ENCODE measurements around the gene EIF4H. TPM values are rescaled to one million over a fixed set of nuclear protein-coding genes. Genes with fewer than 3 reads are reported as not detected.
"Not testable (repeated sequence)": the region's sequence is repeated elsewhere in the genome, so short reads cannot be mapped to it uniquely, and the experiment has no call there.

EIF4H gene
- polyA plus RNA-seq, 1 donor from 2014 or later, result 197 TPM

- H3K27me3 Mint-ChIP-seq, result no peaks in the 10 kb centered on the region
- no peaks in the 10 kb centered on the region for H3K9me3 Mint-ChIP-seq
- H3K27ac Mint-ChIP-seq, result no peak overlapping the region
- H3K4me3 Mint-ChIP-seq, result no peak overlapping the region
- H3K36me3 Mint-ChIP-seq, result no peaks in the 10 kb centered on the region
- H3K4me1 Mint-ChIP-seq, result no peaks in the 10 kb centered on the region
Measured at GRCh38 chr7:74157605-74158004, 16.6 kb upstream of the EIF4H start.

- Mint-ChIP-seq H3K27me3 (no peaks in the 10 kb centered on the region), H3K9me3 (no peaks in the 10 kb centered on the region), H3K4me1 (peaks cover 0 to 2% (median 0%) of the 10 kb centered on the region in 3 donors), H3K27ac (no peak overlapping the region), H3K4me3 (no peak overlapping the region), H3K36me3 (peaks cover 2% of the 10 kb centered on the region)
Measured at GRCh38 chr7:74164985-74165456, 9.1 kb upstream of the EIF4H start.

- Mint-ChIP-seq H3K4me3 (no peak overlapping the region), H3K27ac (no peak overlapping the region), H3K36me3 (peaks cover 2% of the 10 kb centered on the region), H3K4me1 (peaks cover 0 to 2% (median 0%) of the 10 kb centered on the region in 3 donors), H3K9me3 (no peaks in the 10 kb centered on the region), H3K27me3 (no peaks in the 10 kb centered on the region)
Measured at GRCh38 chr7:74165867-74166593, 8.1 kb upstream of the EIF4H start.

- not testable (repeated sequence) for H3K36me3 Mint-ChIP-seq, H3K9me3 Mint-ChIP-seq, H3K4me3 Mint-ChIP-seq, H3K4me1 Mint-ChIP-seq, H3K27ac Mint-ChIP-seq, H3K27me3 Mint-ChIP-seq
Measured at GRCh38 chr7:74167324-74167723, 6.8 kb upstream of the EIF4H start.

- H3K27ac Mint-ChIP-seq, result peak overlapping the region; percentile 88 to 99 (median 97)
- peaks cover 18 to 35% (median 33%) of the 10 kb centered on the region in 3 donors for H3K4me1 Mint-ChIP-seq
- no peaks in the 10 kb centered on the region for H3K27me3 Mint-ChIP-seq
- no peaks in the 10 kb centered on the region for H3K36me3 Mint-ChIP-seq
- H3K9me3 Mint-ChIP-seq, result no peaks in the 10 kb centered on the region
- H3K4me3 Mint-ChIP-seq, result peak overlapping the region; percentile 87 to 99 (median 96)
Measured at GRCh38 chr7:74173074-74173473, 1.1 kb upstream of the EIF4H start.

GRCh38 chr7:74173491-74173865 is 678 bp upstream of the EIF4H start:
- Mint-ChIP-seq H3K27me3 (no peaks in the 10 kb centered on the region), H3K27ac (peak overlapping the region; percentile 88 to 99 (median 97)), H3K4me1 (peaks cover 19 to 36% (median 34%) of the 10 kb centered on the region in 3 donors), H3K4me3 (peak overlapping the region; percentile 87 to 99 (median 96)), H3K36me3 (no peaks in the 10 kb centered on the region), H3K9me3 (no peaks in the 10 kb centered on the region)

GRCh38 chr7:74174606-74175082 is 488 bp downstream of the EIF4H start:
- H3K36me3 Mint-ChIP-seq, result peaks cover 1% of the 10 kb centered on the region
- H3K4me1 Mint-ChIP-seq, result peaks cover 26 to 43% (median 41%) of the 10 kb centered on the region in 3 donors
- peak overlapping the region; percentile 87 to 99 (median 94) for H3K4me3 Mint-ChIP-seq
- H3K27ac Mint-ChIP-seq, result peak overlapping the region; percentile 93 to 99 (median 97)
- H3K9me3 Mint-ChIP-seq, result no peaks in the 10 kb centered on the region
- no peaks in the 10 kb centered on the region for H3K27me3 Mint-ChIP-seq

GRCh38 chr7:74175340-74175739 is 1.2 kb downstream of the EIF4H start:
- Mint-ChIP-seq H3K4me3 (peak overlapping the region; percentile 87 to 99 (median 94)), H3K36me3 (peaks cover 1% of the 10 kb centered on the region), H3K4me1 (peaks cover 27 to 46% (median 42%) of the 10 kb centered on the region in 3 donors), H3K27ac (peak overlapping the region; percentile 73 to 99 (median 97)), H3K9me3 (no peaks in the 10 kb centered on the region), H3K27me3 (no peaks in the 10 kb centered on the region)

- H3K36me3 Mint-ChIP-seq, result peaks cover 5% of the 10 kb centered on the region
- H3K9me3 Mint-ChIP-seq, result no peaks in the 10 kb centered on the region
- H3K27ac Mint-ChIP-seq, result peak overlapping the region in 1 of 3 donors; percentile 99
- no peaks in the 10 kb centered on the region for H3K27me3 Mint-ChIP-seq
- peaks cover 35 to 53% (median 52%) of the 10 kb centered on the region in 3 donors for H3K4me1 Mint-ChIP-seq
- H3K4me3 Mint-ChIP-seq, result peak overlapping the region in 3 of 4 donors; percentile 38 to 99 (median 92)
Measured at GRCh38 chr7:74176555-74176954, 2.4 kb downstream of the EIF4H start.

- peak overlapping the region in 1 of 3 donors; percentile 94 for H3K27ac Mint-ChIP-seq
- peaks cover 52 to 65% (median 59%) of the 10 kb centered on the region in 3 donors for H3K4me1 Mint-ChIP-seq
- peak overlapping the region in 3 of 4 donors; percentile 39 to 77 (median 66) for H3K4me3 Mint-ChIP-seq
- no peaks in the 10 kb centered on the region for H3K9me3 Mint-ChIP-seq
- H3K27me3 Mint-ChIP-seq, result no peaks in the 10 kb centered on the region
- peaks cover 5% of the 10 kb centered on the region for H3K36me3 Mint-ChIP-seq
Measured at GRCh38 chr7:74178632-74179031, 4.5 kb downstream of the EIF4H start.

GRCh38 chr7:74179935-74180604 is 5.9 kb downstream of the EIF4H start:
- Mint-ChIP-seq H3K9me3 (no peaks in the 10 kb centered on the region), H3K27me3 (no peaks in the 10 kb centered on the region), H3K4me3 (peak overlapping the region in 1 of 4 donors; percentile 19), H3K27ac (peak overlapping the region in 1 of 3 donors; percentile 31), H3K4me1 (peaks cover 63 to 73% (median 69%) of the 10 kb centered on the region in 3 donors), H3K36me3 (peaks cover 5% of the 10 kb centered on the region)

- H3K27ac Mint-ChIP-seq, result peak overlapping the region in 2 of 3 donors; percentile 0 to 92
- no peaks in the 10 kb centered on the region for H3K9me3 Mint-ChIP-seq
- peak overlapping the region in 2 of 4 donors; percentile 3 to 43 for H3K4me3 Mint-ChIP-seq
- H3K36me3 Mint-ChIP-seq, result peaks cover 5% of the 10 kb centered on the region
- H3K27me3 Mint-ChIP-seq, result no peaks in the 10 kb centered on the region
- H3K4me1 Mint-ChIP-seq, result peaks cover 64 to 68% (median 67%) of the 10 kb centered on the region in 3 donors
Measured at GRCh38 chr7:74180866-74181265, 6.7 kb downstream of the EIF4H start.

GRCh38 chr7:74181821-74182220 is 7.7 kb downstream of the EIF4H start:
- Mint-ChIP-seq H3K4me1 (peaks cover 65 to 67% (median 65%) of the 10 kb centered on the region in 3 donors), H3K27ac (peak overlapping the region in 2 of 3 donors; percentile 19 to 31), H3K27me3 (no peaks in the 10 kb centered on the region), H3K4me3 (peak overlapping the region in 1 of 4 donors; percentile 42), H3K36me3 (peaks cover 5% of the 10 kb centered on the region), H3K9me3 (no peaks in the 10 kb centered on the region)

GRCh38 chr7:74182453-74183090 is 8.4 kb downstream of the EIF4H start:
- H3K27me3 Mint-ChIP-seq, result no peaks in the 10 kb centered on the region

GRCh38 chr7:74183142-74183541 is 9.0 kb downstream of the EIF4H start:
- H3K27ac Mint-ChIP-seq, result peak overlapping the region; percentile 27 to 76 (median 67)
- peaks cover 5% of the 10 kb centered on the region for H3K36me3 Mint-ChIP-seq
- no peaks in the 10 kb centered on the region for H3K27me3 Mint-ChIP-seq
- peak overlapping the region in 3 of 4 donors; percentile 42 to 84 (median 43) for H3K4me3 Mint-ChIP-seq
- no peaks in the 10 kb centered on the region for H3K9me3 Mint-ChIP-seq
- H3K4me1 Mint-ChIP-seq, result peaks cover 61 to 65% (median 64%) of the 10 kb centered on the region in 3 donors

More at GRCh38 chr7:74182453-74183090, 8.4 kb downstream of the EIF4H start:
- Mint-ChIP-seq H3K4me3 (peak overlapping the region in 2 of 4 donors; percentile 42 to 43), H3K36me3 (peaks cover 5% of the 10 kb centered on the region), H3K27ac (peak overlapping the region in 2 of 3 donors; percentile 19 to 76), H3K9me3 (no peaks in the 10 kb centered on the region), H3K4me1 (peaks cover 61 to 65% (median 64%) of the 10 kb centered on the region in 3 donors)
